Hypothalamus (tissue), 51 donors: ENCODE data around the gene PRLR.

Source experiments
- DNase-seq, 51 donors: peaks; one replicate each; lab custom pipeline; 2025; lab: John Stamatoyannopoulos, UW

Gene PRLR

GRCh38 chr5:35237580-35238376 is 7.5 kb upstream of the PRLR start:
- DNase-seq: no peak

- DNase-seq: no peak
Observed at GRCh38 chr5:35236770-35237169, 6.5 kb upstream of the PRLR start.

- no peak for DNase-seq
Observed at GRCh38 chr5:35233601-35234000, 3.3 kb upstream of the PRLR start.

- DNase-seq: no peak
Observed at GRCh38 chr5:35233121-35233520, 2.8 kb upstream of the PRLR start.

GRCh38 chr5:35232124-35232523 is 1.8 kb upstream of the PRLR start:
- DNase-seq: no peak

GRCh38 chr5:35229076-35230037 is 930 bp downstream of the PRLR start:
- no peak for DNase-seq

- DNase-seq: no peak
Observed at GRCh38 chr5:35228310-35228709, 2.0 kb downstream of the PRLR start.

GRCh38 chr5:35227720-35228119 is 2.6 kb downstream of the PRLR start:
- DNase-seq: no peak

GRCh38 chr5:35223787-35224395 is 6.4 kb downstream of the PRLR start:
- no peak for DNase-seq

GRCh38 chr5:35220967-35221366 is 9.3 kb downstream of the PRLR start:
- DNase-seq: no peak

- no peak for DNase-seq
Observed at GRCh38 chr5:35218981-35219380, 11.3 kb downstream of the PRLR start.

- DNase-seq: no peak
Observed at GRCh38 chr5:35214051-35214450, 16.2 kb downstream of the PRLR start.

- DNase-seq: no peak
Observed at GRCh38 chr5:35213608-35214007, 16.7 kb downstream of the PRLR start.

- DNase-seq: no peak
Observed at GRCh38 chr5:35212122-35212982, 17.9 kb downstream of the PRLR start.

GRCh38 chr5:35209862-35210261 is 20.4 kb downstream of the PRLR start:
- DNase-seq: no peak

GRCh38 chr5:35205606-35206005 is 24.7 kb downstream of the PRLR start:
- no peak for DNase-seq

GRCh38 chr5:35205186-35205585 is 25.1 kb downstream of the PRLR start:
- DNase-seq: no peak

GRCh38 chr5:35203403-35203802 is 26.9 kb downstream of the PRLR start:
- no peak for DNase-seq

- DNase-seq: peak in 5 of 51 donors; percentile 5 to 28 (median 9)
Observed at GRCh38 chr5:35202319-35203111, 27.8 kb downstream of the PRLR start.
